OCI-LY1 (cell line): Measurements from ENCODE around the gene ARAP3.

Source experiments
- CTCF ChIP-seq: fragments of 200-600 bp; sonication (generic), shearing (Covaris generic); IDR thresholded peaks from 2 replicates; pipeline ENCODE4 v1.5.1; 2017; ENCODE audit warnings: mild to moderate bottlenecking, antibody characterized with exemption, low read length, moderate library complexity, mixed read lengths
- EZH2 ChIP-seq: fragments of 200-600 bp; sonication (generic), shearing (Covaris generic); IDR thresholded peaks from 2 replicates; pipeline ENCODE4 v1.8.0; 2017; ENCODE audit warnings: borderline replicate concordance, mixed run types, mild to moderate bottlenecking, antibody characterized with exemption, low read length, moderate library complexity, mixed read lengths

DNA sequence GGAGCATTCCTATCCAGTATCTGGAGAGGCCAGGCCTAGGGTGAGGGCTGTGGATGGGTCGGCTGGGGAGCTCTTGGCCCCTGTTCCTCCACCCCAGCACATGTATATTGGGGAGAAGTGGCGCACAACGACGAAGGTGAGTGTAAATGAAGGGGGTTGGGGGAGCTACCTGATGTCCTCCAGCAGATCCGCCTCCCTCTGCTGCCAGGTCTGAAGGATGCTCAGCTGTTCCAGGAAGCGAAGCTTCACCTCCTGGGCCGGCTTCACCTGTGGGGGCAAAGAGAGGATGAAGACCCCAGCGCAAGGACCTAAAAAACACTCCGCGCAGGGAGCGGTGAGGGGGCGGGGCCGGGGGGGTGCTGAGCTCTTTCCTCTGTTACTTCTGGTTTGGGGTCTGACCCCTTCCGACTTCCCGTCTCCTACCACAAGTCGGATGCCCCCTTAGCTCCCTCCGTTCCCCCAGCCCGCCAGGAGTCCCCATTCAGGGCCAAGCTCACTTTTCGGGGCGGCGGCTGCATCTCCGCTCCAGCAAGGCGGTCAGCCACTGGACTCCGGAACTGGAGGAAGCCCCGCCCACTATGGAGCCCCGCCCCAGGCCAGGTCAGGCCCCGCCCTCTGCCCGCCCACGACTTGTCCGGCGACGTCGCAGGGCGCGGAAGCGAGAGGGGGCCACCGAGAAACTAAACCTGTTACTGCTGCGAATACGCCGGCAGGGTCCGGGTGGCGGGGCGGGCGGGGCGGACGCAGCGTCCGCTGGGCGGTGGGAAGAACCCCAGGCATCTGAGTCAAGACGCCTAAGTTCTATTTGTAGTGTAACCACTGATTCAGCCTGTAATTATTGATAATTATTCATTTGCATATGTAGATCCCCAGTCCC lies 30.9 kb downstream of the ARAP3 start, which contains the start of gene FCHSD1:
- TF ChIP-seq CTCF (no peak), EZH2 (no peak)
